Naive thymus-derived CD4-positive, alpha-beta T cell (primary cell): ENCODE results near the gene CACNG8. TPM values are rescaled to one million over a fixed set of nuclear protein-coding genes. Genes with fewer than 3 reads are reported as not detected.

Source experiments
- ATAC-seq: fragments of 150-1000 bp; cut with Tn5 transposase; 2 replicates; pipeline ENCODE4 v1.10.0; 2021; ENCODE audit warnings: mild to moderate bottlenecking, moderate library complexity
- CTCF ChIA-PET: fragments of 350-600 bp; sonication (Branson Sonifier 250); formaldehyde crosslinking; loops from one replicate; lab custom pipeline; 2021; ENCODE audit warnings: antibody characterized with exemption; lab: Charles Lee
- POLR2A ChIA-PET: fragments of 350-600 bp; sonication (Branson Sonifier 250); formaldehyde crosslinking; loops from one replicate; lab custom pipeline; 2021; ENCODE audit warnings: antibody characterized with exemption, inconsistent platforms; lab: Charles Lee
- DNase-seq, 9 donors: peaks; one replicate each; pipeline versions ENCODE4 v3.0.0 to v3.0.0-alpha.2; 2020 to 2022; ENCODE audit warnings: mixed read lengths in 1 of 9
- H3K27ac ChIP-seq: one replicate; pipeline ENCODE4 v1.7.0; 2013; ENCODE audit warnings: mild to moderate bottlenecking, low read depth, low read length, moderate library complexity
- H3K27me3 ChIP-seq, 2 donors: one replicate each; pipeline ENCODE4 v1.7.0; 2013; ENCODE audit warnings: low read length in 2 of 2, mild to moderate bottlenecking in 2 of 2, moderate library complexity in 2 of 2; ENCODE audit not compliant: control insufficient read depth in 2 of 2, insufficient read depth in 2 of 2
- H3K36me3 ChIP-seq, 3 experiments: 1 replicate in 2 of 3; 2 replicates in 1 of 3; pipeline ENCODE4 v1.7.0; 2013; ENCODE audit warnings: low read length in 3 of 3, mild to moderate bottlenecking in 3 of 3, moderate library complexity in 1 of 3; ENCODE audit not compliant: insufficient read depth in 3 of 3, control insufficient read depth in 2 of 3
- H3K4me1 ChIP-seq, 2 donors: one replicate each; pipeline ENCODE4 v1.7.0; 2013; ENCODE audit warnings: low read length in 2 of 2, mild to moderate bottlenecking in 2 of 2, moderate library complexity in 1 of 2; ENCODE audit not compliant: control insufficient read depth in 2 of 2, insufficient read depth in 2 of 2
- H3K4me3 ChIP-seq: 2 replicates; pipeline ENCODE4 v1.7.0; 2013; ENCODE audit warnings: mild to moderate bottlenecking, low read length
- H3K9me3 ChIP-seq, 3 experiments: 1 replicate in 2 of 3; 2 replicates in 1 of 3; pipeline ENCODE4 v1.7.0; 2013; ENCODE audit warnings: low read length in 3 of 3; ENCODE audit not compliant: control insufficient read depth in 2 of 3
- H3K27ac Mint-ChIP-seq, 9 donors: one replicate each; pipeline ENCODE4 v1.8.0; 2020 to 2022; ENCODE audit warnings: mixed read lengths in 9 of 9, mild to moderate bottlenecking in 8 of 9, moderate library complexity in 5 of 9, inconsistent platforms in 2 of 9
- H3K27me3 Mint-ChIP-seq, 5 donors: one replicate each; pipeline ENCODE4 v1.8.0; 2021 to 2022; ENCODE audit warnings: mixed read lengths in 5 of 5, mild to moderate bottlenecking in 1 of 5
- H3K36me3 Mint-ChIP-seq, 5 donors: one replicate each; pipeline ENCODE4 v1.8.0; 2020 to 2022; ENCODE audit warnings: mixed read lengths in 5 of 5, mild to moderate bottlenecking in 3 of 5, inconsistent platforms in 1 of 5
- H3K4me1 Mint-ChIP-seq, 7 donors: one replicate each; pipeline ENCODE4 v1.8.0; 2020 to 2022; ENCODE audit warnings: mixed read lengths in 7 of 7, mild to moderate bottlenecking in 3 of 7, inconsistent platforms in 1 of 7
- H3K4me3 Mint-ChIP-seq, 10 donors: one replicate each; pipeline ENCODE4 v1.8.0; 2020 to 2022; ENCODE audit warnings: mild to moderate bottlenecking in 10 of 10, mixed read lengths in 10 of 10, moderate library complexity in 6 of 10, inconsistent platforms in 2 of 10
- H3K9me3 Mint-ChIP-seq, 11 donors: one replicate each; pipeline ENCODE4 v1.8.0; 2020 to 2022; ENCODE audit warnings: mixed read lengths in 11 of 11, mild to moderate bottlenecking in 4 of 11, inconsistent platforms in 1 of 11, moderate library complexity in 1 of 11
- intact Hi-C, 2 donors: fragments of 100-400 bp; cut with micrococcal nuclease; formaldehyde crosslinking; loops; one replicate each; pipeline ENCODE4 v1.15.1; 2023
- polyA plus RNA-seq, 2 donors: library from polyadenylated mRNA; unstranded; fragments of 300-500 nt; fragmentation: Illumina TruSeq; gene quantifications; one replicate each; pipeline ENCODE4 v1.2.3, GENCODE V29; 2021
- total RNA-seq, 6 experiments: library from RNA in 5 of 6; stranded (reverse) in 5 of 6; gene quantifications; 1 replicate in 5 of 6; 2 replicates in 1 of 6; pipeline ENCODE4 v1.2.3 and lab custom pipeline; 2021 to 2026

CACNG8 gene
- total and polyA plus RNA-seq, 7 experiments from 2014 or later: 0.24 to 0.34 TPM; not detected in 5

DNA sequence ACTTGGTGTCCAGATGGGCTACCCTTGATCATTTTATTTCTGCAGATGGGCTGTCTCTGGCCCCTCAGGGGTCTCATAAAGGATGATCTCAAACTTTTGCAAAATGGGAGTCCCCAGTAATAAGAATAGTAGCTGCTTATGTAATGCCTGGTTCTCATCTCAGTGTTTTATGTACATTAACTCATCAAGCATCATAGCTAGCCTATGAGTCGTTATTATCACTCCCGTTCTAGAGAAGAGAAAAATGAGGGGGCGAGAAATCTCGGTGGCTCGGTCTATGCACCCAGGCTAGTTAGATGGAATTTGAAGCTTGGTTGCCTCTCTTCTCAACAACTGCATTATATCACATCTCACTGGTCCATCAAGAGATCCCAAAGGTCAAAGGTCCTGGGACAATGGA is 32.1 kb downstream of the CACNG8 start:
- no peak overlapping the region for H3K4me3 Mint-ChIP-seq
- H3K4me3 ChIP-seq: no peak overlapping the region
- H3K9me3 ChIP-seq: no peaks in the 10 kb centered on the region
- H3K9me3 Mint-ChIP-seq: peaks cover 0 to 6% (median 0%) of the 10 kb centered on the region in 11 donors
- no peaks in the 10 kb centered on the region for H3K4me1 ChIP-seq
- intact Hi-C loops: no loop called here
- no peak overlapping the region for H3K27ac ChIP-seq
- H3K4me1 Mint-ChIP-seq: peaks cover 0 to 8% (median 6%) of the 10 kb centered on the region in 7 donors
- CTCF ChIA-PET: no interaction called here
- H3K27me3 ChIP-seq: peaks cover 0 to 8% of the 10 kb centered on the region in 2 donors
- DNase-seq: no peak
- POLR2A ChIA-PET: no interaction called here
- no peaks in the 10 kb centered on the region for H3K36me3 ChIP-seq
- peaks cover 0 to 5% (median 0%) of the 10 kb centered on the region in 5 donors for H3K36me3 Mint-ChIP-seq
- peaks cover 33 to 68% (median 62%) of the 10 kb centered on the region in 5 donors for H3K27me3 Mint-ChIP-seq
- ATAC-seq: no peak
- no peak overlapping the region for H3K27ac Mint-ChIP-seq

- DNase-seq (no peak), ATAC-seq (no peak)
- H3K4me1 Mint-ChIP-seq: peaks cover 0 to 4% (median 0%) of the 10 kb centered on the region in 7 donors
- CTCF ChIA-PET: interaction anchor here (0.7 kb wide), 1 partner anchor 25 kb away, joined by 4 read pairs; no protein-coding TSS in a partner anchor
- peaks cover 19 to 81% (median 78%) of the 10 kb centered on the region in 5 donors for H3K27me3 Mint-ChIP-seq
- H3K36me3 Mint-ChIP-seq: peaks cover 0 to 5% (median 0%) of the 10 kb centered on the region in 5 donors
- no peaks in the 10 kb centered on the region for H3K27me3 ChIP-seq
- H3K27ac ChIP-seq: no peak overlapping the region
- no peaks in the 10 kb centered on the region for H3K36me3 ChIP-seq
- intact Hi-C loops: no loop called here
- H3K27ac Mint-ChIP-seq: no peak overlapping the region
- H3K4me3 Mint-ChIP-seq: no peak overlapping the region
- H3K9me3 ChIP-seq: no peaks in the 10 kb centered on the region
- POLR2A ChIA-PET: no interaction called here
- H3K4me1 ChIP-seq: no peaks in the 10 kb centered on the region
- peaks cover 0 to 6% (median 0%) of the 10 kb centered on the region in 11 donors for H3K9me3 Mint-ChIP-seq
- no peak overlapping the region for H3K4me3 ChIP-seq
These were observed 35.5 kb downstream of the CACNG8 start for GRCh38 chr19:53998223-53998622.

GRCh38 chr19:53999694-54000093 is 37.0 kb downstream of the CACNG8 start:
- ChIA-PET CTCF (no interaction called here), POLR2A (no interaction called here)
- H3K9me3 ChIP-seq: no peaks in the 10 kb centered on the region
- H3K4me1 ChIP-seq: no peaks in the 10 kb centered on the region
- Mint-ChIP-seq H3K4me3 (peak overlapping the region in 1 of 10 donors; percentile 26), H3K4me1 (peaks cover 0 to 3% (median 0%) of the 10 kb centered on the region in 7 donors), H3K27ac (no peak overlapping the region), H3K9me3 (peaks cover 0 to 6% (median 0%) of the 10 kb centered on the region in 11 donors), H3K36me3 (peaks cover 0 to 5% (median 0%) of the 10 kb centered on the region in 5 donors), H3K27me3 (peaks cover 5 to 71% (median 63%) of the 10 kb centered on the region in 5 donors)
- H3K36me3 ChIP-seq: no peaks in the 10 kb centered on the region
- DNase-seq (no peak), ATAC-seq (no peak)
- H3K4me3 ChIP-seq: no peak overlapping the region
- no peak overlapping the region for H3K27ac ChIP-seq
- no peaks in the 10 kb centered on the region for H3K27me3 ChIP-seq
- intact Hi-C loops: no loop called here

- ChIA-PET CTCF (no interaction called here), POLR2A (no interaction called here)
- H3K4me1 ChIP-seq: no peaks in the 10 kb centered on the region
- peaks cover 0 to 4% (median 0%) of the 10 kb centered on the region in 11 donors for H3K9me3 Mint-ChIP-seq
- intact Hi-C loops: no loop called here
- no peak overlapping the region for H3K27ac ChIP-seq
- DNase-seq (no peak), ATAC-seq (no peak)
- H3K4me3 Mint-ChIP-seq: no peak overlapping the region
- H3K27me3 Mint-ChIP-seq: peaks cover 0 to 60% (median 47%) of the 10 kb centered on the region in 5 donors
- no peaks in the 10 kb centered on the region for H3K27me3 ChIP-seq
- H3K36me3 ChIP-seq: no peaks in the 10 kb centered on the region
- no peak overlapping the region for H3K27ac Mint-ChIP-seq
- peaks cover 0 to 3% (median 0%) of the 10 kb centered on the region in 7 donors for H3K4me1 Mint-ChIP-seq
- no peak overlapping the region for H3K4me3 ChIP-seq
- H3K36me3 Mint-ChIP-seq: no peaks in the 10 kb centered on the region
- H3K9me3 ChIP-seq: no peaks in the 10 kb centered on the region
These were observed 38.8 kb downstream of the CACNG8 start for GRCh38 chr19:54001496-54001895.

- H3K27ac Mint-ChIP-seq: no peak overlapping the region
- Histone ChIP-seq H3K36me3 (no peaks in the 10 kb centered on the region), H3K9me3 (no peaks in the 10 kb centered on the region), H3K4me1 (no peaks in the 10 kb centered on the region), H3K27me3 (no peaks in the 10 kb centered on the region), H3K4me3 (no peak overlapping the region), H3K27ac (no peak overlapping the region)
- peaks cover 0 to 3% (median 0%) of the 10 kb centered on the region in 7 donors for H3K4me1 Mint-ChIP-seq
- CTCF ChIA-PET: no interaction called here
- DNase-seq (no peak), ATAC-seq (no peak)
- POLR2A ChIA-PET: no interaction called here
- intact Hi-C loops: no loop called here
- H3K27me3 Mint-ChIP-seq: peaks cover 0 to 62% (median 50%) of the 10 kb centered on the region in 5 donors
- H3K36me3 Mint-ChIP-seq: no peaks in the 10 kb centered on the region
- H3K9me3 Mint-ChIP-seq: peaks cover 0 to 4% (median 0%) of the 10 kb centered on the region in 11 donors
- H3K4me3 Mint-ChIP-seq: no peak overlapping the region
These were observed 40.0 kb downstream of the CACNG8 start for GRCh38 chr19:54002495-54003315.

DNA sequence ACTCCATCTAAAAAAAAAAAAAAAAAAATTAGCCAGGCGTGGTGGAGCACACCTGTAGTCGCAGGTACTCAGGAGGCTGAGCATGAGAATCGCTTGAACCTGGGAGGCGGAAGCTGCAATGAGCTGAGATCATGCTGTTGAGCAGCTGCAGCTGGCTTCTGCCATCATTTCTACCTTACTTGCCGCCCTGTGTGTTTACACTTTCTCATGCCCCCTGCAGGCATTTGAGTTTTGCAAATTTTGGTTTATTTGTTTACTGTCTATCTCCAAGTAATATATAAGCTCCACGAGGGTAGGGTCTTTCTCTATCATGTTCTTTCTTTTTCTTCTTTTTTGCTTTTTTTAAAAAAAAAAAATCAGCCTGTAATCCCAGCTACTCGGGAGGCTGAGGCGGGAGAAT is 46.7 kb downstream of the CACNG8 start:
- H3K4me3 Mint-ChIP-seq: no peak overlapping the region
- no peak for ATAC-seq
- peaks cover 0 to 4% (median 0%) of the 10 kb centered on the region in 7 donors for H3K4me1 Mint-ChIP-seq
- Histone ChIP-seq H3K4me1 (no peaks in the 10 kb centered on the region), H3K4me3 (no peak overlapping the region), H3K36me3 (no peaks in the 10 kb centered on the region), H3K27ac (no peak overlapping the region), H3K27me3 (no peaks in the 10 kb centered on the region), H3K9me3 (no peaks in the 10 kb centered on the region)
- H3K36me3 Mint-ChIP-seq: no peaks in the 10 kb centered on the region
- ChIA-PET POLR2A (no interaction called here), CTCF (interaction anchor here (0.7 kb wide), 1 partner anchor 102 kb away, joined by 4 read pairs; no protein-coding TSS in a partner anchor)
- H3K27ac Mint-ChIP-seq: no peak overlapping the region
- H3K9me3 Mint-ChIP-seq: peaks cover 0 to 4% (median 0%) of the 10 kb centered on the region in 11 donors
- intact Hi-C loops: no loop called here
- H3K27me3 Mint-ChIP-seq: peaks cover 3 to 54% (median 37%) of the 10 kb centered on the region in 5 donors
- no peak for DNase-seq
